Iris pigment epithelial cell (primary cell): ENCODE data around the gene KAT2B.
A peak's percentile ranks its signal among the peaks of the same experiment; 100 is the strongest.
"Not testable (repeated sequence)": the region's sequence is repeated elsewhere in the genome, so short reads cannot be mapped to it uniquely, and the experiment has no call there.

Experiments
- DNase-seq: peaks from one replicate; pipeline ENCODE4 v3.0.0-alpha.2; 2011; ENCODE audit warnings: low read depth

KAT2B gene

GRCh38 chr3:20039765-20040547 is at the start of gene KAT2B:
TSS of gene KAT2B (plus strand) at chr3:20040446. CDS start at chr3:20040478, 32 bp downstream.
- DNase-seq, result peak; percentile 58

- peak; percentile 16 for DNase-seq
Measured at GRCh38 chr3:19994796-19995195, 45.5 kb upstream of the KAT2B start.

- DNase-seq, result no peak
Measured at GRCh38 chr3:19997502-19997901, 42.7 kb upstream of the KAT2B start.

- DNase-seq, result no peak
Measured at GRCh38 chr3:20001932-20002331, 38.3 kb upstream of the KAT2B start.

- DNase-seq, result no peak
Measured at GRCh38 chr3:20007960-20008359, 32.3 kb upstream of the KAT2B start.

GRCh38 chr3:20008646-20009045 is 31.6 kb upstream of the KAT2B start:
- no peak for DNase-seq

- DNase-seq, result no peak
Measured at GRCh38 chr3:20012164-20012563, 28.1 kb upstream of the KAT2B start, which contains the start of gene PP2D1. TSS of gene PP2D1 (minus strand) at chr3:20012264. CDS start at chr3:20012072, 192 bp downstream.

- DNase-seq, result no peak
Measured at GRCh38 chr3:20013396-20013795, 26.9 kb upstream of the KAT2B start.

- no peak for DNase-seq
Measured at GRCh38 chr3:20015525-20015924, 24.7 kb upstream of the KAT2B start.

- DNase-seq, result not testable (repeated sequence)
Measured at GRCh38 chr3:20016076-20016475, 24.2 kb upstream of the KAT2B start.

GRCh38 chr3:20022954-20023622 is 17.2 kb upstream of the KAT2B start:
- no peak for DNase-seq

- DNase-seq, result no peak
Measured at GRCh38 chr3:20023623-20024405, 16.4 kb upstream of the KAT2B start.

GRCh38 chr3:20027136-20027535 is 13.1 kb upstream of the KAT2B start:
- DNase-seq, result no peak

GRCh38 chr3:20028905-20029331 is 11.3 kb upstream of the KAT2B start:
- no peak for DNase-seq

GRCh38 chr3:20031939-20032338 is 8.3 kb upstream of the KAT2B start:
- not testable (repeated sequence) for DNase-seq

- no peak for DNase-seq
Measured at GRCh38 chr3:20035019-20035418, 5.2 kb upstream of the KAT2B start.

- DNase-seq, result no peak
Measured at GRCh38 chr3:20037255-20037996, 2.8 kb upstream of the KAT2B start.

GRCh38 chr3:20038699-20039465 is 1.4 kb upstream of the KAT2B start:
- no peak for DNase-seq

- DNase-seq, result no peak
Measured at GRCh38 chr3:20039466-20039764, 831 bp upstream of the KAT2B start.

GRCh38 chr3:20040548-20041196 is 426 bp downstream of the KAT2B start:
- DNase-seq, result peak; percentile 65
